GM15510 (cell line): ENCODE data around the gene COL23A1.

Experiments used
- POLR2A ChIP-seq: IDR thresholded peaks from 3 replicates; pipeline ENCODE4 v1.6.1; 2011; ENCODE audit warnings: borderline replicate concordance; ENCODE audit not compliant: insufficient read length; ENCODE audit errors: extremely low read depth

Gene COL23A1

DNA sequence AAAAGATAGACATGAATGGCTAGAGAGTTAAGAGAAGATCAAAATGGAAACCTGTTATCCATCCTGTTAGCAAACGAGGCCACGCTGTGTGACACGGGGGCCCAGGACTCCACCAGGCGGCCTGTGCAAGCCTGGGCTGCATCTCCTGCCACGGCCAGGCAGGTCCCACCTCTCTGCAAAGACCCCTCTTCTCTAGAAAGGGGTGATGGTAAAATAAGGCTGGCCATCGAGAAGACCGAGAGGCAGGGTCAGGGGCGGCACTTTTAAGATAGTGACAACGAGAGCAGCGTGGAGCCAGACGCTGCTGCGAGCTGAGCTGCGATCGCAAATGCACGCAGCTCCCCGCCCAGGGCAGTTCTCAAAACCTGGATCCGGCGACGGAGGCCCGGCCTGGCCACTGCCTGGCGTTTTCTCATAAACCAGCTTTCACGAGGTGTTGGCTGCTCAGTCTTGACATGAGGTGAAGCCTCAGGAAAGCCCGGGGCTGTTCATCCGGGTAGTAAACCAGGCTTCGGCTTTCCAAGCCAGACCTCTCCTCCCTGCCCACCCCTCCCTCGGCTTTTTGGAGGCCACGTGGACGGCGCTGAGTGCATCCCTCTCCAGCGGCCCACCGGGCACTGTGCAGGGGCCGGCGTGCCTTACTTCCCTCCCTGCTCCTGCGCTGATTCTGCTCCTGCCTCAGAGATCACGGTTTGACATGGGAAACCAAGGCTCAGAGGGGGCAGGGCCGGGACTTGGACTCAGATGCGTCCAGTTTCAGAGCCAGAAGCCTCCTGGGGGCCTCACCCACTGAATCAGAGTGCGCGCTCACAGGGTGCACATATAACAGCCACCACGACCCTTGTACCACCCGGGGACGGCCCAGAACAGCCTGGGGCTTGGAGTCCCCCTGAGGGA lies 206.0 kb downstream of the COL23A1 start:
- no peak for TF ChIP-seq POLR2A

DNA sequence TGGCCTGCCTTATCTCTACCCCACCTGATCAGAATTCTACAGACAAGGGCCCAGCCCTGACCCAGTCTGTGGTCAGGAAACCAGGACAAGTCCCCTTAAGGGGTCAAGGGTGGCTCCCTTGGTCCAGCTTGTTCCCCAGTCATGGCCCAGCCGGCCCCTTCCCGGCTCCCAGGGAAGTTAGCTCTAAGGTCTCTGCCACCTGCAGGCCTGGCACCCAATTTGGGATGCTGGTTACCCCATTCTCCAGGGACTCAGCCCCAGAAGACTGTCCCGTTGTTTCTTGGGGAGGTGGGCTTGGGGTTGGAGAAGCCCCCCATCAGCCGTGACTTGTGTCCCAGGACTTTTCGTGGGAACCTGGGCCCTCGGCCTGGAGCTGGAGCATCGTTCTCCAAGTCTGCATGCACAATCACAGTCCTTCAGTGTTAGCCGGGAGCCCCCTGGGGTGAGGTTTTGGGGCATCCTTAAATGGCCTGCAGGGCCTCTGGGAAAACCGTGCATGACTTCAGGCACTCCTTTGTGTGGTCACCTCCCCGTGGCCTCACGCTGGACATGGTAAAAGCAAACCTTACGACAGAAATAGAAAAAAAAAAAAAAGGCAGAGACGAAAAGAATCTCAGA lies 206.8 kb downstream of the COL23A1 start:
- TF ChIP-seq POLR2A = no peak

DNA sequence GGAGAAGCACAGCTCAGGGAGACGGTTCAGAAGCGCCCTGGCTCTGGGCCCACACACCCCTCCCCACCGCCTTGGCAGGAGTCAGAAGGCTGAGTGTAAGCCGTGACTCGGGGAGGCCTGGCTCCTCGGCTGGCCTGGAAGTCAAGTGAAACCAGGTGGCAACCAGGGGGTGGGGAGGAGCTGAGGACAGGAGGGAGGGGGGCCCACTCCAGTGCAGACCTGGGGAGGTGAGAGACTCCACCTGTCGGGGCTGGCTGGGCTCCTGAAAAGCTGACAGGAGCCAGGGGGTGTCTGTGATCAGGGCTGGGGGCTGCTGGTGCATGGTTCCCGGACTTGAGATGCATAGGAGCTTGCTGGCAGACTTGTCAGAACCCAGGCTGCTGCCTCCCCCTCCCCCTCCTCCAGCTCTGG lies 207.4 kb downstream of the COL23A1 start:
- no peak for TF ChIP-seq POLR2A

DNA sequence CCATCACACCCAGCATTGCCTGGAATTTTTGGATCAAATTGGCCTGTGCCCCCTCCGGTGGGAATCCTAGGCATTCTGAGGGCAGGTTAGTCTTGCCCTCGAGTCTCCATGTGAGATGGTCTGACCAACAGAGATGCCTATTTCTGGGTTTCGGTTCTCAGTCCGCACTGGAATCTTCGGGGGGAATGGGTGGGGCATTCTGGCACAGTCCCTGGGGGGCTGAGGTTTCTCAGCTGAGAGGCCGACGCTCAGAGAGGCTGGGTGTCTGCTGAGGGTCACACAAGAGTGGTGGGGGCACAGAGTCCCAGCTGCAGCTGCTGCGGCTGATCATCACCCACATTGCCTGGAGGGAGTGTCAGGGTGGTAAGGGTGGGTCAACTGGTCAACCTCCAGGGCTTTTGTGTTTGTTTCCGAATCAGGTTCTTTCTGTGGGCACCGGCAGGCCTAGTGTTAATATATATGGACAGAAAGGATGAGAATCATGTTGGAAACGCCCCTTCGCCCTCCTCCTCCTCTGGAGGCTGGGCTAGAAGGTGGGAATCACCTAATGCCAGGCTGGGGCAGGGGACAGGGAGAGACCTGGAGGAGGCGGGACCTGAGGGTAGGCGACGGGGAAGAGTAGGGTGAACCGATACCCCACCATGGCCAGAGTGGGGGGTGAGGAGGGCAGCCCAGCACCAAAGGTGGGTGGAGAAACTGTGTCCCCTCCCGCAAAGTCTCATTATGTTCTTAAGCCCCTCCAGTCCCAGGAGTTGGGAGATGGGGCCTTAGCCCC lies 208.1 kb downstream of the COL23A1 start:
- TF ChIP-seq POLR2A = no peak

DNA sequence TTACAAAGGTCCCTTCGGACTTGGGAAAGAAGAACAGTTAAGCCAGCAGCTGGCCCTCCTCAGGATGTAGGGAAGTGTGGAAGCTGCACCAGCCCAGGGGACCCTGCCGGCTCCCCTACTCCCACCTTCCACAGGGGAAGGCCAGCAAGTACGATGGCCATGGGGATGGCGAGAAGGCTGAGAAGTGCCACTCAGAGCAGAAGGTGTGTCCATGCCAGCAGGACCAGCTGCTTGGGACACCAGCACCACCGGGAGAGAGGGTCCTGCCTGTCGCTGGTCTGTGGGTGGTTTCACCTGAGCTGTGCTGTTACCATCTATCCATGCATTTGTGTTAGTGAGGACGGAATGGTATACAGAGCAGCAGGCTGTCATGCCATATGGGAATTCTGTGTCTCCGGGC lies 209.0 kb downstream of the COL23A1 start:
- no peak for TF ChIP-seq POLR2A

DNA sequence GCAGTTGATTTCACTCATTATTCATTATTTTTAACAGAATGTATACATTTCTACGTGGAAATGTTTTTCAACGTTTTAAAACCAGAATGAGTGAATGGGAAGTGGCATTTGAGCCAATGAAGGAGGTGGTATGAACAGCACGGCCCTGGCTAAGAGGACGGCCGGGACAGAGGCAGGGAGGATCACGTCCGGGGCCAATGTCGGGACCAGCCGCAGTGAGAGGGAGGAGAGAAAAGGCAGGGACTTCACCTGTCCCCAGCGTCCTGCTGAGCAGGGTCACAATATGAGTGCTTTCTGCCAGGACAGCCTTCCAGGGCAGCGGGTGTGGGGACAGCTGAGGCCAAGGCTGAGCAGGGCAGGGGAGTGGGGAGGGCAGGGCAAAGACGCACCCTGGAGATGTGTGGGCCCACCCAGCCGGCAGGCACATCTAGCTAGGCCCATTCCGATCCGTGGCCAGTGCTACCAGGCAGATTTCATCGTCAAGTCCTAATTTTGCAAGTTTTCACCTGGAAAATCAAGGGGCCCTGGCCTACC lies 209.6 kb downstream of the COL23A1 start:
- TF ChIP-seq POLR2A = no peak

DNA sequence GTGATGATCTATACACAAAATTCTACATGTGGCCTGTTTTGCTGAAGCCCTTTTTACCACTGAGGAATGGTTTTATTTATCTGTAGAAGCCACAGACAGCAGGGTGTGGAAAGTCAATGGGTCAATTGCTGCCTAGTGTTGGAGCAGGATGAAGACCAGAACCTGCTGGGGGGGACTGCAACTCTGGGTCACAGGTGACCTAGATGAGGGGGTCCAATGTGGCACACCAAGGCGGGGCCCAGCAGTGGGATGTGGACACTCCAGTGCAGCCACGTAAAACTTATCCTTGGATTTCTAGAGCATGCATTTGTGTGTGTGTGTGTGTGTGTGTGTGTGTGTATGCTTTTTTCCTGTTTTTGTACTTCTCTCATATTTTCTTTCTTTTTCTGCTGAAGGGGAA lies 210.1 kb downstream of the COL23A1 start:
- TF ChIP-seq POLR2A = no peak

DNA sequence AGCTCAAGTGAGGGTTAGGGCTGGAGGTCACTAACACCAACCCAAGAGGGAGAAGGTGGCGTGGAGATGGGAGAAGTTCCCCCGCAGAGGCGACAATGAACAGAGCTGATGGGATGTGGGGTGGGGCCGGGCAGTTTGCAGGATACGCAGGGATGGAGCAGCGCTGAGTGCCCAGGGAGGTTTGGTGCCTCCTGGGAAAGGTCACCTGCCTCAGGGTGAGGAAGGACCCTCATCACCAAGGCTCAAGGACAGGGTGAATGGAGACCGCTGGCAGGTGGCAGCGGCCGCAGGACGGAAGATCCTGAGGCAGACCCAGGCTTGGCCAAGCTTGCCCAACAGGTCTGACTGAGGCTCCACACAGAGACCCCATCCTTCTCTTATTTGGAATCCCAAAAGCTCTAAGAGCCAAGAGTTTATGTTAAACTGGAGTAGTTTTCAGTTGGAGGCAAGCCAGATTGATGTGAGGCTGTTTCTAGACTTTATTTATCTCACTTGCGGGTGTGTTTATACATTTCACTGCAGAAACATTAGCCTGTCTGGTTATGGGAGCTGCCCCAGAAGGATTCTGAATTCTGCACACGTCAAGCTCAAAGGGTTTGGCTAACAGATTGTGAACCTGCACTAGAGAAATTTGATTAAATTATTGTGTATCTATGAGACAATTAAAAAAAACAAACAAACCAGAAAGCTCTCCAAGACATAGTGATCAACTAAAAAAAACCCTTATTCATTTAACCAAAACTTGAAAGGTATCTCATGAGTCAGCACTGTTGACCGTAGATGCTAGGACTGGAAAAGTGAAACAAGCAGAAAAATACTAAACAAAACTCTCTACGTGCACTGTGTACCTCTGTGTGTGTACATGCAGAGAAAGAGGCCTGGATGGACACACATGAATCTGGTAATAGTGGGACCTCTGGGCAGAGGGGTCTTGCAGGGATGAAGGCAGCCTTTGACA lies 211.4 kb downstream of the COL23A1 start:
- TF ChIP-seq POLR2A = no peak

DNA sequence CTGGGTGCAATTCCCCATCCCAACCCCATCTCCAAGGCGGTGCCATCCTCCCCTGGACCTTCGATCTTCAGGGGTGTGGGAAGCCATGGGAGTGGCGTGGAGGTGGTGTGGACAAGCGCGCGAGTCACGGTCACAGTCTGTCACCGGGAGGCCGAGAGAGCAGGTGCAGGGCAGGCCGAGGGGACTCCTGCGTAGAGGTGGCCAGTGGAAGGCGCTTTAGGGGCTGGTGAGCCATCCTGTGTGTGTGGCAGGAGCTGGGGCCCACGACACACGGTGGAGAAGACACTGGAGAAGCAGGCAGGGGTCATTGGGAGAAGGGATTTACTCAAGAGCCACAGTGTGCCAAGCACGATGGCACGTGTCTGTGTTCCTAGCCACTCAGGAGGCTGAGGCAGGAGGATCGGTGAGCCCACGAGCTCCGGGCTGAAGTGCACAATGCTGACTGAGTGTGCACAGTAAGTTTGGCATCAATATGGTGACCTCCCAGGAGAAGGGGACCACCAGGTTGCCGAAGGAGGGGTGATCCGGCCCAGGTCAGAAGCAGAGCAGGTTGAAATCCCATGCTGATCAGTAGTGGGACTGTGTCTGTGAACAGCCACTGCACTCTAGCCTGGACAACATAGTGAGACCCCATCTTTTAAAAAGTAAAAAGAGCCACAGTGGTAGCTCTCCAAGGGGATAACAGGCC lies 212.5 kb downstream of the COL23A1 start:
- no peak for TF ChIP-seq POLR2A

DNA sequence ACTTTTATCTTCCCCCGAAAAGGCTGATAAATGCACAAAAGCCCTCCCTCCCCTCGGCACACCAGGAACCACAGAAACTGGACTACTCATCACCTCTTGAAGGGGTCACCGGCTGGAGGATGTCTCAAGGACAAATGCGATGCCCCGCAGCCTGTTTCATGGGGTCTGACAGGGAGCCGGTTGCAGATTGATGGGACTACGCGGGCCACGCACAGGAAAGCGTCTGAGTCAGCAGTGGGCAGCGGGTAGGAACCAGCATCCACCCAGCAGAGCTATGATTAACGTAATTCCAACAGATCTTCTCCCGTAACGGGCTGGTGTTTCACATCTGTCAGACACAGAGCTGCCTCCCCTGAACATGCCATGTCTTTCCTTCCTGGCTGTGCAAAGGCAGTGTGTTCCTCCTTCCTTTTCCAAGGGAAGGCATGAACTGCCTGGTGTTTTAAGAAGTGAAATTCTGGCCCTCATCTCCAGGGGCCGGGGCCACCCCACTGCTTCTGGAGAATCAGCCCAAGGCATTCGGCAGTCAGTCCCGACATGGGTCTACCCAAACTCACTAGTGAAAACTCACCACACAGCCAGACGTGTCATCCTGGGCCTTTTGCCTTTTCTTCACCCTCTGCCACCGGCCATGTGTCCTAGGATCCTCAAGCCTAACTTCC lies 213.1 kb downstream of the COL23A1 start:
- TF ChIP-seq POLR2A = no peak

DNA sequence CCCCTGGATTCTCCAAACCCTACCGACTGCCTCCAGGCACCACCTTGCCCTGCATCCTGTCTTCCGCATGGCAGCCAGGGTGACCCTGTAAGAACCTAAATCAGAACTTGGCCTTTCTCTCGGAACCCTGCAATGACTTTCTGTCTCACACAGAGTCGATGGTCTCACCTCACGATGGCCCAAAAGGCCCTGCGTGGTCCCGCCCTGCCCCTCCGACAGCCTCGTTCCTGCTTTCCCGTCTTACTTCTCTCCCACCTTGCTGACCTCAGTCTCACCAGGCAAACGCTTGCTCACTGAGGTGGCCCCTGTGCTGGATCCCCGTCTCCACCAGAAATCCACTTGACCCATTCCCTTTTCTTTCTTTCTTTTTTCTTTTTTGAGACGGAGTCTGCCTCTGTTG lies 214.8 kb downstream of the COL23A1 start:
- no peak for TF ChIP-seq POLR2A

DNA sequence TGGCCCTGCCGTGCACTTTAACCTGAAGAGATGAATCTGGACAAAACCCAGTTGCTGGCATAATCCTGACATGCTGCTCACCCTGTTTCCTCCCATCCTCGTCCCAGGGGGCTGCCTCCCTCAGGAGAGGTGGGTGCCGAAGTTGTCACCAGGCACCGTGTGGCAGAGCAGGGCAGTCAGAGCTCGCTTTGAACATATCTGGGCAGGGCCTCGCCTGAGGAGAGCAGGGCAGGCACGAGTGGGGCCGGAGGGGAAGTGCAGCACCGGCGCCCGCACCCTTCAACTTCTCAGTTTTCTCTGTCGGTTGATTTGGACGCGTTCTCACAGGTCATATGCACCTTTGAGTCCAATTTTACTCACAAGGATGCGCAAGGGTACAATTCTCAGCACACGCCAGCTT lies 216.5 kb downstream of the COL23A1 start:
- no peak for TF ChIP-seq POLR2A

DNA sequence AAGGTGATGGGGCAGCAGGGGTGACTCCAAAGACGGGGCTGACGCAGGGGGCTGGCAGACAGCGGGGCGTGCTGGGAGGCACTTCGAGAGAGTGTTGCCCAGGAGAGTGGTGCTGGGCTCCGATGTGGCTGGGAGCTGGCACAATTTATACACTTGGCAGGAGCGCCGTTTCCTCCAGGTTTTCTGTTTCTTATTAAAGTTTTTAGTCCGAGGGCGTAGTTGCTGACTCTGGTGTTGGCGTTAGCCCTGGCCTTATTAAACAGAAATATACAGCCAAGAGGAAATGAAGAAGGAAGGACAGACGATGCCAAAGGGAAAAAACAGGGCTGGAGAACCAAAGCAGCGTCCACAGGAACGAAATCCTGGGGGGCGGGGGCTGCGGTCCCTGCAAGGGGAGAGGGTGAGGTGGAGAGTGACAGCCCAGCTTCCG lies 218.0 kb downstream of the COL23A1 start:
- no peak for TF ChIP-seq POLR2A
